B cell (primary cell): ENCODE data around the gene RIBC2. TPM values are rescaled to one million over a fixed set of nuclear protein-coding genes. Genes with fewer than 3 reads are reported as not detected.

Experiments
- ATAC-seq: fragments of 200-7000 bp; cut with Tn5 transposase; one replicate; pipeline ENCODE4 v1.10.0; 2021; ENCODE audit warnings: low read depth, mild to moderate bottlenecking, moderate number of reproducible peaks, moderate library complexity
- CTCF ChIA-PET: fragments of 350-600 bp; sonication (Branson Sonifier 250); formaldehyde crosslinking; loops from one replicate; lab custom pipeline; 2021; ENCODE audit warnings: antibody characterized with exemption, inconsistent platforms; lab: Charles Lee
- POLR2A ChIA-PET: fragments of 350-600 bp; sonication (Branson Sonifier 250); formaldehyde crosslinking; loops from one replicate; lab custom pipeline; 2021; ENCODE audit warnings: antibody characterized with exemption; lab: Charles Lee
- DNase-seq: peaks from one replicate; pipeline ENCODE4 v3.0.0; 2013
- H2AFZ ChIP-seq: 2 replicates; pipeline ENCODE4 v1.6.1; 2012; ENCODE audit warnings: mild to moderate bottlenecking, low read depth, low read length; ENCODE audit not compliant: insufficient read depth, poor library complexity, severe bottlenecking
- H3K27ac ChIP-seq, 2 donors: 1 replicate in 1 of 2; 2 replicates in 1 of 2; pipeline ENCODE4 v1.5.1; 2012 to 2013; ENCODE audit warnings: low read length in 2 of 2, mild to moderate bottlenecking in 2 of 2, moderate library complexity in 1 of 2
- H3K27me3 ChIP-seq, 4 experiments: fragments of 200-600 bp in 1 of 4; sonication (generic) in 1 of 4; replicated peaks in 1 of 4; 1 replicate in 2 of 4; 2 replicates in 2 of 4; pipeline versions ENCODE4 v1.6.1 to v1.7.0; 2013 to 2016; ENCODE audit warnings: low read length in 3 of 4, mild to moderate bottlenecking in 2 of 4, mixed read lengths in 1 of 4, moderate library complexity in 1 of 4; ENCODE audit not compliant: insufficient read depth in 4 of 4, control insufficient read depth in 3 of 4; ENCODE audit errors: control extremely low read depth in 1 of 4
- H3K36me3 ChIP-seq, 2 experiments: replicated peaks in 1 of 2; 1 replicate in 1 of 2; 2 replicates in 1 of 2; pipeline versions ENCODE4 v1.6.1 to v1.7.1; 2013; ENCODE audit warnings: low read length in 1 of 2; ENCODE audit not compliant: insufficient read depth in 2 of 2, control insufficient read depth in 1 of 2; ENCODE audit errors: control extremely low read depth in 1 of 2, extremely low read depth in 1 of 2
- H3K4me1 ChIP-seq, 2 donors: fragments of 200-600 bp in 1 of 2; sonication (generic) in 1 of 2; 1 replicate in 1 of 2; 2 replicates in 1 of 2; pipeline versions ENCODE4 v1.5.1 to v1.6.1; 2013 to 2017; ENCODE audit warnings: low read length in 2 of 2; ENCODE audit not compliant: control insufficient read depth in 2 of 2, insufficient read depth in 2 of 2
- H3K4me2 ChIP-seq: replicated peaks from 2 replicates; pipeline ENCODE3; 2012; ENCODE audit warnings: mild to moderate bottlenecking, low read depth, low read length; ENCODE audit not compliant: poor library complexity, severe bottlenecking
- H3K4me3 ChIP-seq, 5 experiments: fragments of 200-600 bp in 1 of 5; sonication (generic) in 1 of 5; 1 replicate in 3 of 5; 2 replicates in 2 of 5; pipeline versions ENCODE4 v1.5.1 to v1.7.0; 2011 to 2016; ENCODE audit warnings: low read length in 4 of 5, mild to moderate bottlenecking in 4 of 5, low read depth in 2 of 5, control low read depth in 1 of 5, moderate library complexity in 1 of 5; ENCODE audit not compliant: insufficient read depth in 1 of 5; ENCODE audit errors: control extremely low read depth in 1 of 5, extremely low read depth in 1 of 5
- H3K79me2 ChIP-seq: fragments of 200-600 bp; sonication (generic); one replicate; pipeline ENCODE4 v1.6.0; 2016; ENCODE audit warnings: low read length; ENCODE audit not compliant: control insufficient read depth, insufficient read depth
- H3K9ac ChIP-seq: fragments of 200-600 bp; sonication (generic); 2 replicates; pipeline ENCODE4 v1.6.1; 2017; ENCODE audit warnings: mild to moderate bottlenecking, low read length, moderate library complexity
- H3K9me3 ChIP-seq, 3 donors: one replicate each; pipeline versions ENCODE4 v1.6.1 to v1.7.1; 2013; ENCODE audit warnings: low read length in 2 of 3; ENCODE audit not compliant: control insufficient read depth in 2 of 3, insufficient read depth in 1 of 3; ENCODE audit errors: control extremely low read depth in 1 of 3
- H4K20me1 ChIP-seq: 2 replicates; pipeline ENCODE4 v1.6.0; 2012; ENCODE audit warnings: mild to moderate bottlenecking, low read length; ENCODE audit not compliant: insufficient read depth, control insufficient read depth, poor library complexity, severe bottlenecking
- H3K27ac Mint-ChIP-seq: one replicate; pipeline ENCODE4 v1.8.0; 2021; ENCODE audit warnings: mixed read lengths
- H3K27me3 Mint-ChIP-seq: one replicate; pipeline ENCODE4 v1.8.0; 2021; ENCODE audit warnings: mixed read lengths
- H3K4me1 Mint-ChIP-seq: one replicate; pipeline ENCODE4 v1.8.0; 2021; ENCODE audit warnings: mixed read lengths
- H3K4me3 Mint-ChIP-seq: one replicate; pipeline ENCODE4 v1.8.0; 2021; ENCODE audit warnings: mixed read lengths
- H3K9me3 Mint-ChIP-seq: one replicate; pipeline ENCODE4 v1.8.0; 2022; ENCODE audit warnings: mixed read lengths; ENCODE audit not compliant: insufficient read depth
- CTCF ChIP-seq: fragments of 200-600 bp; IDR thresholded peaks from one replicate; pipeline ENCODE4 v1.8.0; 2022; ENCODE audit warnings: antibody characterized with exemption, mild to moderate bottlenecking
- EZH2 ChIP-seq: IDR thresholded peaks from 2 replicates; pipeline ENCODE4 v1.6.1; 2012; ENCODE audit warnings: borderline replicate concordance, low read depth, mild to moderate bottlenecking, moderate library complexity, low read length; ENCODE audit not compliant: insufficient read depth, poor library complexity, severe bottlenecking
- WGBS: methylation state at CpG from one replicate; pipeline ENCODE4 v1.1.5; 2013; ENCODE audit warnings: missing lambda C conversion rate; ENCODE audit not compliant: insufficient coverage; 5-methylcytosine and 5-hydroxymethylcytosine counted together
- intact Hi-C: fragments of 100-400 bp; cut with micrococcal nuclease; formaldehyde crosslinking; loops from one replicate; pipeline ENCODE4 v1.10.0; 2022
- polyA plus RNA-seq: library from polyadenylated mRNA; depleted of rRNA; stranded (reverse); fragments of >200 nt; gene quantifications from 2 replicates; pipeline ENCODE4 v1.2.3, GENCODE V29; 2012
- total RNA-seq, 2 donors: library from RNA; stranded (reverse); fragments of 120-200 nt in 1 of 2; gene quantifications; 1 replicate in 1 of 2; 2 replicates in 1 of 2; pipeline versions ENCODE4 v1.2.3 to v1.2.4, GENCODE V29; 2013 to 2022

RIBC2 gene
- total and polyA plus RNA-seq, 2 donors (not counting 1 experiment from before 2014, with no cell fraction given), result not detected

DNA sequence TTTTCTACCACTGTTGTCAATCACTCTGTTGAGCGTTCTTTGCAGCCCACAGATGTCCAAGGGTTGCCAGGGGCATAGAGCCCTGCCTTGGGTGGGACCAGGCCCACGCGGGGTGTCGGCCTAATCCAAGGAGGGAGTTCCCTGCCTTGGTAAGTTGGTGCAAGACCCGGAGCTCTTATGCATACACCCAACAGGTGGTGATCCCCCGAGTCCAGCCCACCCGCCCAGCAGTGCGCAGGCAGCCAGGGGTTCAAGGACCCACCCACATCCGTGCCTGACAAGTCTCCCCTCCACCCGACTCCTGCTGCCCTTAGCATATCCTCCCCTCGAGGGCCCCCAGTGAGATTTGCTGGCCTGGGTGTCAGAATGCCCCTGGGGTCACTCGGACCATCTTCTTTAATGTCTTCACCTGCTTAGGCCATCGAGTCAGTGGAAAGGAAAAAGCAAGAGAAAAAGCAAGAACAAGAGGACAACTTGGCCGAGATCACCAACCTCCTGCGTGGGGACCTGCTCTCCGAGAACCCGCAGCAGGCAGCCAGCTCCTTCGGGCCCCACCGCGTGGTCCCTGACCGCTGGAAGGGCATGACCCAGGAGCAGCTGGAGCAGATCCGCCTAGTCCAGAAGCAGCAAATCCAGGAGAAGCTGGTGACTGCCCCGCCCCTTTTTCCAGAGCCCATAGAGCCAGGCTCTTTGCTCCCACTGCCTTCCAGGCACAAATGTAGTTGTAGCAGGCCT, 12.2 kb downstream of the RIBC2 start:
- H3K27me3 ChIP-seq, result peaks cover 0 to 6% (median 0%) of the 10 kb centered on the region in 4 experiments
- CTCF ChIA-PET, result no interaction called here
- H3K79me2 ChIP-seq, result no peaks in the 10 kb centered on the region
- peaks cover 7% of the 10 kb centered on the region for H3K9me3 Mint-ChIP-seq
- H4K20me1 ChIP-seq, result no peaks in the 10 kb centered on the region
- no peak overlapping the region for H3K4me3 ChIP-seq
- no peak overlapping the region for H3K27ac Mint-ChIP-seq
- no peak for TF ChIP-seq CTCF
- TF ChIP-seq EZH2, result no peak
- H3K4me1 Mint-ChIP-seq, result peaks cover 18% of the 10 kb centered on the region
- no peak overlapping the region for H3K27ac ChIP-seq
- intact Hi-C loops, result no loop called here
- DNase-seq (no peak), ATAC-seq (no peak)
- H3K9ac ChIP-seq, result no peak overlapping the region
- H3K36me3 ChIP-seq, result no peaks in the 10 kb centered on the region
- H2AFZ ChIP-seq, result no peak overlapping the region
- 97% methylated on average over 20 of the region's 23 CpGs for WGBS
- H3K4me3 Mint-ChIP-seq, result no peak overlapping the region
- peaks cover 0 to 12% (median 6%) of the 10 kb centered on the region in 3 donors for H3K9me3 ChIP-seq
- peaks cover 7 to 27% of the 10 kb centered on the region in 2 donors for H3K4me1 ChIP-seq
- no peaks in the 10 kb centered on the region for H3K27me3 Mint-ChIP-seq
- POLR2A ChIA-PET, result no interaction called here
- no peak overlapping the region for H3K4me2 ChIP-seq

DNA sequence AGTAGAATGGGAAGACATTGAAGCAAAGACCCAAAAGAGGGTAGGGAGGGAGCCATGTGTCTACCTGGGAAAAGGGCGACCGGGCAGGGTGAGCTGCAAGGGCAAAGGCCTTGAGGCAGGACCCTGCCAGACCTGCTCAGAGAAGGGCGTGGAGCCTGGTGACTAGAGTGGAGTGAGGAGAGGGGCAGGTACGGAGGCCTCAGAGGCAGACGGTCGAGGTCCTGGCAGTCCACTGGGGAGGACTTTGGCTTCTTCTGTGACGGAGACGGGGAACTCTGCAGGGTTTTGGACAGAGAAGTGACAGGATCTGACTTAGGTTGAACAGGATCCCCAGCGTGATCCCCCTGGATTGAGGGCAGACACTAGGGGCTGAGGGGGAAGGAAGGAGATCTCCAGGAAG, 12.9 kb downstream of the RIBC2 start:
- intact Hi-C loops, result no loop called here
- TF ChIP-seq CTCF (no peak), EZH2 (no peak)
- Histone ChIP-seq H3K27me3 (peaks cover 0 to 6% (median 0%) of the 10 kb centered on the region in 4 experiments), H4K20me1 (no peaks in the 10 kb centered on the region), H3K9ac (no peak overlapping the region), H3K4me1 (peaks cover 7 to 27% of the 10 kb centered on the region in 2 donors), H3K4me2 (no peak overlapping the region), H3K27ac (no peak overlapping the region), H3K36me3 (no peaks in the 10 kb centered on the region), H3K9me3 (peaks cover 0 to 12% (median 6%) of the 10 kb centered on the region in 3 donors), H2AFZ (no peak overlapping the region), H3K4me3 (no peak overlapping the region), H3K79me2 (no peaks in the 10 kb centered on the region)
- ChIA-PET POLR2A (no interaction called here), CTCF (no interaction called here)
- 97% methylated on average over 9 of the region's 9 CpGs for WGBS
- Mint-ChIP-seq H3K27me3 (no peaks in the 10 kb centered on the region), H3K4me1 (peaks cover 18% of the 10 kb centered on the region), H3K4me3 (no peak overlapping the region), H3K9me3 (peaks cover 7% of the 10 kb centered on the region), H3K27ac (no peak overlapping the region)
- DNase-seq, result no peak
- no peak for ATAC-seq
